Dedifferentiated amniotic fluid mesenchymal stem cell (primary cell): ENCODE data around the gene PPP1R12A.
"Not testable (repeated sequence)": the region's sequence is repeated elsewhere in the genome, so short reads cannot be mapped to it uniquely, and the experiment has no call there.

Experiments
- DNase-seq: peaks from one replicate; pipeline ENCODE4 v3.0.0-alpha.2; 2016; ENCODE audit errors: extremely low spot score

The PPP1R12A gene

DNA sequence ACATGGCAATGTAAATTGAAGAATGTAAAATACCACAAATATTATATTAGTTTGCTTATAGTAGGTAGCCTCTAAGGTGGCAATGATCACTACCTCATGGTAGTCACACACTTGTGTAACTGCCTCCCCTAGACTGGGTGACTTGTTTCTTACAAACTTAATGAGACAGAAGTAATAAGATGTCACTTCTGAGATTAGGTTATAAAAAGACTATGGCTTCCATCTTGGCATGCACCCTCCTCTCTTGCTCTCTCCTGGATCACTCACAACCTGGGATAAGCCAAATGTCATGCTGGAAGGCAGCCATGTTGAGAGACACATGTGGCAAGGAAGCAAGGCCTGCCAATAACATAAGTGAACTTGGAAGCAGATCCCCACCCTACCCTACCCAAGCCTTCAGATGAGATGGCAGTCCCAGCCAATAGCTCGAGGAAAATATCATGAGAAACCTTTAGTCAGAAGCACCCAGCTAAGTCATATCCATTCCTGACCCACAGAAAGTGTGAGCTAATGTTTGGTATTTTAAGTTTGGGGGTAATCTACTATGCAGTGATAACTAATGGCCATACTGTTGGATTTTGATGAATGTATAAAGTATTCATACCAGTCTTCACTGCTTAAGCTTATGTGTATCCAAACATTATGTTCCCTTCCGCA, 43.3 kb downstream of the PPP1R12A start:
- DNase-seq: no peak

DNA sequence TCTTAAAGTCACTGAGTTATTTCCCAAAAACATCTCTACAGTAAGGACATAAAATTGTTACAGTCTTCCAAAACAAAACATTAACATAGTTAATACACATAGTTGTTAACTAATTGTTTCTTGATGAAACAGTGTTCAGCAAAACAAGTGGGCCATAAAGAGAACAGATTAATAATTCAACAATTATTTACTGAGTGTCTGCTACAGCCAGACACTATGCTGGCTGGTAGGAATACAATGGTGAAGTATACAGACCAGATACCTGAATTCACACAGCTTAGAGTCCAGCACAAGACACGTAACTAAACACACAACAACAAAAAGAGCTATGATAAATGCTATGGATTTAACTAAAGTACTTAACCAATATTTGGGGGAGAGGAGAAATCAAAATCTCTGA, 47.0 kb downstream of the PPP1R12A start:
- no peak for DNase-seq

DNA sequence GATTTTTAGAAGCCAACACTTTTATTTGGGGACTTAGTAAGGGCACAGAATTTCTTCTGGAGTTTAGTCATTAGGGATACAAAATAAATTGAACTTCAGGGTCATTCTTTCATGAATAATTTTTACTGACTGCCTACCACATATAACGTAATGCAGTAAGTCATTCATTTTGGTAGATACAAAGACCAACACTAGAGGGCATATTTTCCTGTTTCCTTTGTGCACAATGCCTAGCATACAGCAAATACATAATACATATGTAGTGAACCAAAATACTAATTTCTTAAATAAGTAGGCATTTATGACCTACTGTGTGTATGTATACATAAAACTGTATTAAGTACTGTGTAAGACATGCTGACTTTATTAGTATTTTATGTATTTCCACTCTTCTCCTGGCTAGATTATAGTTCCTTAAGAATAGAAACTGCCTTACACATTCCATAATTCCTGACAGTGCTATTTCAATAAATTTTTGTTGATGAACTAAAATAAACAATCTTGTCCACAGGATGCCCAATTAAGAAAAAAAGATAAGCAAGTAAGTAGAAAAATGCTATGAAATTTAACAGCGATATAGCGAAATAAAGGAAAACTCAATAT, 47.9 kb downstream of the PPP1R12A start:
- DNase-seq: peak; percentile 73

DNA sequence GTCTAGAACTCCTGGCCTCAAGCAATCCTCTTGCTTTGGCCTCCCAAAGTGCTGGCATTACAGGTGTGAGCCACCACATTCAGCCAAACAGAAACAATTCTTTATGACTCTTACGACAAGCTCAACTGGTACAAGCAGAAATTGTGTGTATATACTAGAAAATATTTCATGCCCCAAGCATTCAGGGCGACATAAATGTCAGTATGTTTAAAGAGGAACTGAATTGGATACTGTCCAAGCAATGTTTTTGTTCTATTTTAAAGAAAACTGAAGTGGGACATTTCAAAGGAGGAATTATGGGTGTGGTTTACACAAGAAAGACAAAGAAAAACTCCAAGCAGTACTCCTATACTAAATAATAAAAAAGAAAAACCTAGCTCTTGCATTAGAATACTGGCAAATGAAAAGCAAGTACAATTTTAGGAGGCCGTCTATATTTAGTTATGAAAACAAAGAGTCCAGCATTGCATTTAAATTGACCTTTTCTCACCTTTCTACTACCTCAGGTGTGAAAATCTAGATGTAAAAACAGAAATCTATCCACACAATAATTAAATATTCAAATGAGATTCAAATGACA, 48.9 kb downstream of the PPP1R12A start:
- DNase-seq: no peak

DNA sequence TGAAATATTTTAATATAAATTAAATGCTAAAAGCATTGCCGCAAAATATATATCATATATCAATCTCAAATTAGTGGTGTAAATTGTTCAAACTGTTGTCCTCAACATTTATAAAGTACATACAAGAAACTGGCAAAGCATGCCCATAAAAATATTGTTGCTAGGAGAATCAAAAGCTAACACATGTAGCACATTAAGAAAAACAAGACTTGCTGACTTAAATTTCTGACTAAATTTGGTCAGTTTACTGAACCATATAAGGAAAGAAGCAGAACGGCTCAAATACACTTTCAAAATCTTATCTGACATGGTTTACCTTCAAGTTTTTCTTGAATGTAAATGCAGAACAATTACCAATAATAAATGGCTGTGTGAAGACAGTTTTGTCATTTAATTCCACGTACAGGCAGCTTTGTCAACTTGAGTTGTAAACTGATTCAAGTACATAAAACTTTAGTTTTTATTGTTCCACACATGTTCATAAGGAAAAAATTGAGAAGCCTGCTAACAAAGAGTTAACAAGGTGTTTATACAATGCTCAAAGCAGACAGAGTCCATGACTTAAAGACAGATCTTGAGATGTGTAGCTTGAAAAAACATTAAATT, 50.4 kb downstream of the PPP1R12A start:
- DNase-seq: peak; percentile 32

DNA sequence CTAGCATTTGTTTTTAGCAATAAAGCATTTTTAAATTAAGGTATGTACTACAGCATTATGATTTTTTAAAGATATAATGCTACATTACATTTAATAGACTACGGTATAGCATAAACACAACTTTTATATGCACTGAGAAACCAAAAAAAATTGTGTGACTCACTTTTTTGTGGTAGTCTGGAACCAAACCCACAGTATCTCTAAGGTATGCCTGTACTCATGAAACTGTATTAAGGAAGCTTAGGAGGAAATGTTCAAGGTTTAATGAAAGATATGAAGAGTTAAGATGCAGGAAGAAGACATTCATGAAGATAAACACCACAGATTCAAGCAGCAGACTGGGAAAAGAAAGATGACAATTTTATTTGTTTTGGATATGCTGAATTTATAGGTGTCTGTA, 51.7 kb downstream of the PPP1R12A start:
- peak; percentile 36 for DNase-seq

DNA sequence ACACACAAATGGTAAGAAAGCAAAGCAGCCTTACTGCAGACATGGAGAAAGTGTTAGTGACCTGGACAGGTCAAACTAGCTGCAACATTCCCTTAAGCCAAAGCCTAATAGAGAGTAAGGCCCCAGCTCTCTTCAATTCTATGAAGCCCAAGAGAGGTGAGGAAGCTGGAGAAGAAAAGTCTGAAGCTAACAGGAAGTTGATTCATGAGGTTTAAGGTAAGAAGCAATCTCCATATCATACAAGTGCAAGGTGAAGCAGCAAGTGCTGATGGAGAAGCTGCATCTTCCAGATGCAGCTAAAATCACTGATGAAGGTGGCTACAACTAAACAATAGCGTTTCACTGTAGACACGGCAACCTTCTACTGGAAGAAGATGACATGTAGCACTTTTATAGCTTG, 53.5 kb downstream of the PPP1R12A start:
- no peak for DNase-seq

DNA sequence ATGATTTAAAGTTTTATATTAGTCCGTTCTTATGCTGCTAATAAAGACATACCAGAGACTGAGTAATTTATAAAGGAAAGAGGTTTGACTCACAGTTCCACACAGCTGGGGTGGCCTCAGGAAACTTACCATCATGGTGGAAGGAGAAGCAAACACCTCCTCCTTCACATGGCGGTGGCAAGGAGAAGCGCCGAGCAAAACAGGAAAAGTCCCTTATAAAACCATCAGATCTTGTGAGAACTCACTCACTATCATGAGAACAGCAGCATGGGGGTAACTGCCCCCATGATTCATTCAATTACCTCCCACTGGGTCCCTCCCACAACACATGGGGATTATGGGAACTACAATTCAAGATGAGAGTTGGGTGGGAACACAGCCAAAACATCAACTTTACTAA, 56.4 kb downstream of the PPP1R12A start:
- DNase-seq: not testable (repeated sequence)

DNA sequence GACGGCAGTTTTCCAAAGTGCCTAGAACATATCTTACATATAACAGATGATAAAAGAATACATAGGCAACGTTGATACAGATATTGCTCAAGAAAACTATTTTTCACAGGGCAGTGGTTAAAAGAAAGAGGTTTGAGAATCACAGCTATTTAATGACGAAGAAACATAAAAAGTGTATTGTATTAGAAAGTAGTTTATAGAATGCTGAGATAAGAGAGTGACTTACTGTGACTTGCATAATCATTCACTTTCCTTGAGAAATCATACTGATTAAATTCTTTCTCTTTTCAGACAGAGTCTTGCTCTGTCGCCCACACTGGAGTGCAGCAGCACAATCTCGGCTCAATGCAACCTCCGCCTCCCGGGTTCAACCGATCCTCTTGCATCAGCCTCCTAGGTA, 57.7 kb downstream of the PPP1R12A start:
- DNase-seq: no peak

DNA sequence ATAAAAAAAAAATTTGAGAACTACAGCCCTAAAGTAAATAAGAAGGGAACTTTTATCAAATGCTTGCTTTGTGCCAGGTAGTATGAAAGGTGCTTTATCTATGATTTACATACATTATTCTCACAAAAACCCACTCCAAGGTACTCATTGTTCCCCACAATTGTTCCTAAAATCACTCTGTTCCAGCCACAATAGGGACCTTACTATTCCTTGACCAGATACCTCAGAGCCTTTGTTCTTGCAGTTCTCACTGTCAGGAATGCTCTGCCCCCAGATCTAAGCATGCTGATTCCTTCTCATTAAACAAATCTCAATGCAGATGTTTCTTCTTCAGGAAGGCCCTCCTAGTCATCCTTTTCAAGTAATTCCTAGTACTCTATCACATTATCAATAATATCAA, 60.2 kb downstream of the PPP1R12A start:
- DNase-seq: no peak

DNA sequence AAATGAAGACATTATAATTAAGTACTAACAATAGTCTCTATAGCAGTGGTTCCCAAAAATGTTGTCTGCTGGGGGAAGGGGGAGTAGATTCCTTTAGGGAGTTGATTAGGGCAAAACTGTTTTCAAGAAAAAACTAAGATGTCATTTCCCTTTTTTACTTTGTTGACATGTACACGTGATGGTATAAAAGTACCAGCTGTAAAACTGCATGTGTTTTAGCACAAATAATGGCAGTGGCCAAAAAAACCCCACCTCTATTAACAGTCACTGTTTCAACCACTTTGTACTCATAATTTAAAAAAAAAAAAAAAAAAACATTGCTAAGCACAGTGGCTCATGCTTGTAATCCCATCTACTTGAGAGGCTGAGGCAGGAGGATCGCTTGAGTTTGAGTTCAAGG, 61.7 kb downstream of the PPP1R12A start:
- no peak for DNase-seq

DNA sequence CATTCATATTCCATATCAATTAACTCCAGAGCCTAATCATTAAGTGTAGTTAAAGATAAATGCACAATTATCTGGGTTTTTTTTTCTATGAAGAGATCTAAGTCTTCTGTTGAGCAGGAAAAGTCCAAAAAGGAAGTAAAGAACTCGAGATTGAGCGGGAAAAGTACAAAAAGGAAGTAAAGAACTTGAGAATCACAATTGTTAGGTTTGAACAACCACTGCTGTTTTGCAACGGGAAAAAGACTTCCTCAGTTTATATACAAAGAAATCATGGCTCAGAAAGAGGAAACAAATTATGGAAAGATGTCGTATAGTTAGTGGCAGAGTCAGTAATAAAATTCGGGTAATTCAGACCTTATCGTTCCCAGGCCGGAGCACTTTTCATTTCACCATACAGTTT, 63.3 kb downstream of the PPP1R12A start:
- DNase-seq: no peak

DNA sequence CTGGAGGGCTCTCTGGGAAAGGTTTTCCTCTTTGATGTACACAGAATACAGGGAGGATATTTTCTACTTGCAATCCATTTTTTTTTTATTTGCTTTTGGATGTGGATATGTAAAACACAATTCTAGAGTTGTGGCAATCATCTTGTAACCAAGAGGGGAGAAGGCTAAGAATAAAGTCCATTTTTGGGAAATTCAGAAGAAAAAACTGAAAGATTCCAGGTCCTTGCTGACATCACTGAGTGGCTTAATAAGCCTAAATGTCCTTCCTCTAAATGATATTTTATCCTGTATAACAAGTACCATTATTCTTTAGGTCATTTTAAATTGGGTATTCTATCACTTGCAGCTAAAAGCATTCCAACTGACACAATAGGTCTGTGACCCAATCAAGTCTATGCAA, 64.0 kb downstream of the PPP1R12A start:
- DNase-seq: no peak

DNA sequence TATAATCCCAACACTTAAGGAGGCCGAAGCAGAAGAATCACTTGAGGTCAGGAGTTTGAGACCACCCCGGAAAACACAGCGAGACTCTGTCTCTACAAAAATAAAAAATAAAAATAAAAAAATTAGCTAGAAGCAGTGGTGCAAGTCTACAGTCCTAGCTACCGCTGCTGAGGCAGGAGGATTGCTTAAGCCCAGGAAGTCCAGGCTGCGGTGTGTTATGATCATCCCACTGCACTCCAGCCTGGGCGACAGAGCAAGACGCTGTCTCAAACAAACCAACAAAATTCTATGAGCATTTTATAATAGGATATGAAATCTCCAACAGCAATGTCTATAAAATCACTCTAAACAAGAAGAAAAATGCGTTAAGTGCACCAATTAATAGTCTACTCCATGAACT, 75.3 kb downstream of the PPP1R12A start:
- DNase-seq: no peak

DNA sequence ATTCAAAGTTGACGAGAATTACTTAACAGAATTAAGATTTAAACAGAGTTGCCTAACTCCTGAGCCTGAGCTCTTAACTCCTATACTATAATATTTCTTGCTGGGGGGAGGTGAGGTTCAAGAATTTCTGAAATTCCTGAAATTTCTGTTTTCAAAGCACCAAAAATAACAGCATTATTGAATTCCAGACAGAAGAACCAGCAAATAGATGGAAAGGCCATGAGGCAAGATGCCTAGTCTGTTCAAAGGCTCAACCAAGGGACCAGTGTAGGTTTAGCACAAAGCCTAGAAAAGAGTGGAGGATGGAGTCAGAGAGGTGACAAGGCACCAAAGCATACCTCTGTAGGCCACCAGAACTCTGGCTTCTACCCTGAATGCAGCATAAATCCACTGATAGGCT, 76.4 kb downstream of the PPP1R12A start:
- DNase-seq: peak; percentile 19

DNA sequence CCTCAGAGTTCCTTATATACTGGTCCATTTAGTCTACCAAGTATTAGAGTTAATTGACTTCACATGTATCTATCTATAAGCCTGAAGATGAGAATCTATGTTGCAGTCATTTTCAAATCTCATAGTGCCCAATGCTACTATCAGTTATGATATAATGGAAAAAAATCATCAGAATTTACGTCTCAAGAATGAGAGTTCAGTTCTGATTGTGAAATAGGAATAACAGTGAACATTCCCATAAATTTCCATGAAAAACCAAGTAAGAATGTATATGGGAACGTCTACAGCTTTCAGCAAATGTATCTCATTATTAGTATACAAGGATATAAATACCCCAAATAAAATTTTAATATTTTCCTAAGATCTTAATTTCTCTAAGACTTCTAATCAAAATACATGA, 77.2 kb downstream of the PPP1R12A start:
- no peak for DNase-seq

DNA sequence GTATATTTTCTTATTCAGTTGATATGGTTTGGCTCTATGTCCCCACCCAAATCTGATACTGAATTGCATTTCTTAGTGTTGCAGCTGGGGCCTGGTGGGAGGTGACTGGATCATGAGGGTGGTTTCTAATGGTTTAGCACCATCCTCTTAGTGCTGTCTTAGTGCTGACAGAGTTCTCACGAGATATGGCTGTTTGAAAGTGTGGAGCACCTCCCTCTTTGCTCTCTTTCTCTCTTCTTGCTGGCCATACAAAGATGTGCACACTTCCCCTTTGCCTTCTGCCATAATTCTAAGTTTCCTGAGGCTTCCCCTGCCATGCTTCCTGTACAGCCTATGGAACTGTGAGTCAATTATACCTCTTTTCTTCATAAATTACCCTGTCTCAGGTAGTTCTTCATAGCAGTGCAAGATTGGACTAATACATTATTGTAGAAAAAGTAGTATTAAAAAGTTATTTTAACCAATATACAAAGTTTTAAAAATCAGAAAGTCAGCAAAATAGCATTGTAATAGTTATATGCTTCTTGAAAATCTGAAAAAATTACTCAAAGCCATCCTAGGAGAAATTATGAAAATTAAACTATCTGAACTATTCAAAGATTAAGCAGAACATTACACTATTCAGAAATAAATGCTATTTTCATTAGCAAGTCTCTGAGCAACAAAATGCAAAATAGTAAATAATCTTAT, 84.1 kb downstream of the PPP1R12A start:
- DNase-seq: no peak

DNA sequence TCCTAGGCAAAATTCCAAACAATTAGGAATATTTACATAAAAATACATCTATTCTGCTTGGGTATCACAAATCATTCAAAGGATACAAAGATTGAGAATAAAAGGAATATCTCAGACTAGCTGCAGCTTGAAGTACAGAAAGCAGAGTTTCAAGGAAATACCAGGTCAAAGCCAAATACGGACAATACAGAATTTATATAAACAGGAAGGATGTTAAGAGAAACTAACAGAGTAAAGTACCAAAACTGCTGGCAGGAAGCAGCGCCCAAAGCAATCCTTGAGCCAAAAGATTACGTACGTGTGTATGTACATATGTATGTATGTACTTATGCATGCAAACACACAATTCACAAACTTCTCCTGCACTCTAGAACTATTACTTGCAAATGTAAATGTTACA, 86.6 kb downstream of the PPP1R12A start:
- DNase-seq: no peak

DNA sequence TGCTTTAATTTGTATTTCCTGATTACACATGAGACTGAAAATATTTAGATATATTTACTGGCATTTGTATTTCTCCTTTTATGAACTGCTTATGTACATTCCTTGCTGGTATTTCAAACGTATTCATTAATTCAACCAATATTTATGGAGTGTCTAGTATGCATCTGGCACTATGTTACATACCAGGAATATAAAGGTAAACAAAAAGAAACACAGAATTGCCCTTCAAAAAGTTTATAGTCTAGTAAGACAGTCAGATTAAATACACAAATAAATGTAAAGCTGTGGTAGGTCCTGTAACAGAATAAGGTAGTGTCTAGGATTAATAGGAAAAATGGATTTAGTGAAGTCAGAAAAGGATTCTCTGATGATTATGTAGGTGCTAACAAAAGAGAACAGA, 87.5 kb downstream of the PPP1R12A start:
- no peak for DNase-seq

DNA sequence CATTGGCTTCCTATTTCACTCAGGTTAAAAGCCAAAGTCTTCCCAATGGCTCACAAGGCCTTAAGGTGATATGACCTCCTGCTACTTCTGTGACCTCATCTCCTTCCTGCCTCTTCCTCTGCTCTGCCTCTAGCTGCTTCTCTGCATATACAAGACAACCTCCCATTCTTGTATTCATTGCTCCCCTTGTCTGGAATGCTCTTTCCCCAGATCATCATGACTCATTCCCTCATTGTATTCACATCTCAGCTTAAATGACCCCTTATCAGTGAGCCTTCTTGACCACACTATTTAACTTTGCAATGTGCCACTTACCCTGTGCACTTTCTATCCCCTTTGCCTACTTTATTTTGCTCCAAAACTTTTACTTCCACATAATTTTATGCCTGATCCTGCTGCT, 90.2 kb downstream of the PPP1R12A start:
- no peak for DNase-seq

DNA sequence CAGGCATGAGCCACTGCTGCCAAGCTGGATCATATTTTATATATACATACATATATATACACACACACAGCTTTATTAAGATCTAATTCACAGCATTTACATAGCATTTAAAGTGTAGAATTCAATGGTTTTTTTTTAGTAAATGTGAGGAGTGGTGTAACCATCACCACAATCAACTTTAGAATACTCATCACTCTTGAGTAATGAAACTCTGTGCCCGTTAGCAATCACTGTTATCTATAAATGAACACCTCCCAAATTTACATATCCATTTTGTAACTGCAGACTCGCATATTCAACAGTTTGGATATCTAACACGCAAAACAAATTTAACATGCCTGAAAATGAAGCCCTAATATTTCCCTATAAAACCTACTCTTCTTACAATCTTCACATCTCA, 90.9 kb downstream of the PPP1R12A start:
- no peak for DNase-seq

DNA sequence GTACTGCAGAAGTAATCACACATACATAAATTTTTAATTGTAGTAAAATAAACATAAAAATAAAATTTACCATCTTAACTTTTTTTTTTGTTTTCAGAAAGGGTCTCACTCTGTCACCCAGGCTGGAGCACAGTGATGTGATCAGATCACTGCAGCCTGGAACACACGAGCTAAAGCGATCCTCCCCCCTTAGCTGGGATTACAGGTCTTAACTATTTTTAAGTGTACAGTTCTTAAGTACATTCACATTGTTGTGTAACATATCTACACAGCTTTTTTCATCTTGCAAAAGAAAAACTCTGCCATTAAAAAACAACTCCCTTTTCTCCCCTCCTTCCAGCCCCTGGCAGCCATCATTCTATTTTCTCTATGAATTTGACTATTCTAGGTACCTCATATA, 92.3 kb downstream of the PPP1R12A start:
- DNase-seq: no peak

DNA sequence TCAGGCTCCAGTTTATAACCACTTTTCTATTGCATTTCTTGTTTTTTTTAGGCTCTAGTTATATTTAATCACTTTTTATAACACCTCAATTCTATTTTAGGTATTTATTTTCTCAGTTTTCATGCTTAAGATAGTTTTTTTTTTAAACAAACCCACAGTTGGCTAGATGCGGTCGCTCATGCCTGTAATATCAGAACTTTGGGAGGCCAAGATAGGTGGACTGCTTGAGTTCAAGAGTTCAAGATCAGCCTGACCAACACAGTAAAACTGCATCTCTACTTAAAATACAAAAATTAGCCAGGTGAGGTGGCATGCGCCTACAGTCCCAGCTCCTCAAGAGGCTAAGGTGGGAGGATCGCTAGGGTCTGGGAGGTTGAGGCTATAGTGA, 93.0 kb downstream of the PPP1R12A start:
- no peak for DNase-seq
